ENCODE data around the gene LRRTM1. TPM values are rescaled to one million over a fixed set of nuclear protein-coding genes. Genes with fewer than 3 reads are reported as not detected.

Gene LRRTM1
- total RNA-seq, 1 experiment from 2014 or later = not detected

DNA sequence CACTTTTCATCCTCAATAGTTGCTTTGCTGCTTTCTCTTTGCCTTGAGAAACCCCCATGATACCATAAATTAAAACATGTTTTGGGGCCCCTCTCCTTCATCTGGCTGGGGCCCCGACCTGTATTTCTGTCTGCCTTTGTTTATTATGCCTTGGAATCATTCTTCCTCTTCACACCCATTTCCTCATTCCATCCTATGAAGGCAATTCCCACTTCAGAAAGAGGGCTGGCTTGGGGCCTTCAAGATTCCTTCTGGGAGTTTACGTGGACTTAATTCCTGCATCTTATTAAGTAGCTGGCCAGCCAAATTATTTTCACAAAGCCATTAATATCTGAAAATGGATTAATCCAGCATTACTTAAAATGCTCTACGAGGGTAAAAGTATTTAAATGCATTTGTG, 6.8 kb upstream of the LRRTM1 start:
- no peak for DNase-seq
- Histone ChIP-seq H3F3A (ENCODE audit: insufficient read depth, low read depth) (no peaks in the 10 kb centered on the region), H3K4me3 (no peak overlapping the region), H3K27ac (no peak overlapping the region), H3K79me2 (ENCODE audit: low read depth) (no peaks in the 10 kb centered on the region), H3K9me2 (ENCODE audit: insufficient read depth) (no peaks in the 10 kb centered on the region), H3K4me2 (no peak overlapping the region), H3K4me1 (replicated peaks; ENCODE audit: insufficient read depth) (no peaks in the 10 kb centered on the region), H2AFZ (no peak overlapping the region), H3K9me3 (ENCODE audit: insufficient read depth, low read depth) (no peaks in the 10 kb centered on the region), H3K36me3 (ENCODE audit: low read depth) (no peaks in the 10 kb centered on the region), H4K20me1 (ENCODE audit: insufficient read depth) (no peaks in the 10 kb centered on the region), H3K27me3 (ENCODE audit: insufficient read depth, low read depth) (no peaks in the 10 kb centered on the region)
- ChIA-PET CTCF (no interaction called here), POLR2A (ENCODE audit: unreplicated experiment) (no interaction called here)
- intact Hi-C loops (cut with micrococcal nuclease; ENCODE audit: unreplicated experiment) = no loop called here
- TF ChIP-seq, protein P1, sequence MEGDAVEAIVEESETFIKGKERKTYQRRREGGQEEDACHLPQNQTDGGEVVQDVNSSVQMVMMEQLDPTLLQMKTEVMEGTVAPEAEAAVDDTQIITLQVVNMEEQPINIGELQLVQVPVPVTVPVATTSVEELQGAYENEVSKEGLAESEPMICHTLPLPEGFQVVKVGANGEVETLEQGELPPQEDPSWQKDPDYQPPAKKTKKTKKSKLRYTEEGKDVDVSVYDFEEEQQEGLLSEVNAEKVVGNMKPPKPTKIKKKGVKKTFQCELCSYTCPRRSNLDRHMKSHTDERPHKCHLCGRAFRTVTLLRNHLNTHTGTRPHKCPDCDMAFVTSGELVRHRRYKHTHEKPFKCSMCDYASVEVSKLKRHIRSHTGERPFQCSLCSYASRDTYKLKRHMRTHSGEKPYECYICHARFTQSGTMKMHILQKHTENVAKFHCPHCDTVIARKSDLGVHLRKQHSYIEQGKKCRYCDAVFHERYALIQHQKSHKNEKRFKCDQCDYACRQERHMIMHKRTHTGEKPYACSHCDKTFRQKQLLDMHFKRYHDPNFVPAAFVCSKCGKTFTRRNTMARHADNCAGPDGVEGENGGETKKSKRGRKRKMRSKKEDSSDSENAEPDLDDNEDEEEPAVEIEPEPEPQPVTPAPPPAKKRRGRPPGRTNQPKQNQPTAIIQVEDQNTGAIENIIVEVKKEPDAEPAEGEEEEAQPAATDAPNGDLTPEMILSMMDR (conservative IDR thresholded peaks at IDR 0.05) = no peak
- TF ChIP-seq EZH2 (IDR thresholded peaks at IDR 0.05; ENCODE audit: low read depth) = no peak
- BruUV-seq (replicated peaks) = no TSS peak

DNA sequence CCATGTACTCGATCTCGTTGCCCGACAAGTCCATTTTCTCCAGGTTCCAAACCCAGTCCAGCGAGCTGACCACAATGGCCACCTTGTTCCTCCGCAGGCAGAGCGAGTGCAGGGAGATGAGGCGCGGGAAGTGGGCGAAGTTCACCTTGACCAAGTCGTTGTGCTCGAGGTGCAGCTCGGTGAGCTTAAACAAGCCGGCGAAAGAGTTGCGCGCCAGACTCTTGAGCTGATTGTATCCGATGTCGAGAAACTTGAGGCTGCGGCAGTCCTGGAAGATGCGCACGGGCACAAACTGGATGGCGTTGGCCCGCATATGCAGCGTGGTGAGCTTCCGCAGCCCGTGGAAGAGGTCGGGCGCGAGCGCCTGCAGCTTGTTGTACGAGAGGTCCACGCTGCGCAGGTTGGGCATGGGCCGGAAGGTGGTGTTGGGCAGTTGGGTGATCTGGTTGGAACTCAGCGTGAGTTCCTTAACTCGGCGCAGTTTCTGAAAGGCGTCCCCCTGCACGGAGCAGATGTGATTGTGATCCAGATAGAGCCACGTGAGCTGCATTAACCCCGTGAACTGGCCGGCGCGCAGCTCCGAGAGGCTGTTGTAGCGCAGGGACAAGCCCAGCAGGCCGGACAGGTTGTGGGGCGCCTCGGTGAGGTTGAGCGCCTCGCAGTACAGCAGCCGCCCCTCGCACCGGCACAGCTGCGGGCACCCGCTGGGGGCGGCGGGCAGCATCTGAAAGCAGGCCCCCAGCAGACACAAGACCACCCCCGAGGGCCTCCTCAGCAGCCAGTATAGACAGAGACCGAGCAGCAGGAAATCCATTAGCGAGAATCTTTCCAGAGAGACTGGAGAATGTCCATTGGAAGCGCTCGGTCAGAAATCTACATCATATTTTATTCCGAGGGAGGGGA, 1.3 kb downstream of the LRRTM1 start:
- no peak overlapping the region for H3K27ac ChIP-seq

DNA sequence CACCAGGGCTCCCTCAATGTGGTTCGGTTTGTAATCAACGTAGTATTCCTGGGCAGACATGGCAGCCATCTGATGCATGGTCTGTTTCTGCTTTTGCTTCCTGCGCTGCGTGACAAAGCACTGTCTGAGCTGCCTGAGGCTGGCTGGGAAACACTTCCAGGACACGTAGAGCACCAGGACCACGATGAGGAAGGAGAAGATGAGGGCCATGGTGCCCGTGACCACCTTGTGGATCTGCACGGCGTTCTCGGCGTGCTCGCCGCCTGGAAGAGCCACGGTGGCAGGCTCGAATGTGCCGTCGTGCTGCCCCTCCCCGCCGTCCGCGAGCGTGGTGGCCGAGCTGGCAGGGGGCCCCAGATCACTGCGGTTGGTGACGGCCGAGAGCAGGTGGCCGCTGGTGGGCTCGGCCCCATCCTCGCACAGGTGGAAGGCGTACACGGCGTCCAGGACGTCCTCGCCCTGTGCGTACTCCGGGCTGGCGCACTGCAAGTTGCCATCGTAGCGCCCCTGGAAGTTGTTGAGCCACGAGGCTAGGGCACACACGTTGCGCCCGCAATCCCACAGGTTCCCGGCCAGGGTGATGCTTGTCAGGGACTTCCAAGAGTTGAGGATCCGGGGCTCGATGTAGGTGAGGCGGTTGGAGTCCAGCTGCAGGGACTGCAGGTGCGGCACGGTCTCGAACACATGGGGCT, 2.1 kb downstream of the LRRTM1 start:
- intact Hi-C loops (cut with micrococcal nuclease; ENCODE audit: unreplicated experiment) = no loop called here
- Histone ChIP-seq H3K79me2 (ENCODE audit: low read depth) (no peaks in the 10 kb centered on the region), H3F3A (ENCODE audit: insufficient read depth, low read depth) (no peaks in the 10 kb centered on the region), H3K9me3 (ENCODE audit: insufficient read depth, low read depth) (no peaks in the 10 kb centered on the region), H2AFZ (no peak overlapping the region), H3K4me1 (replicated peaks; ENCODE audit: insufficient read depth) (no peaks in the 10 kb centered on the region), H3K36me3 (ENCODE audit: low read depth) (no peaks in the 10 kb centered on the region), H4K20me1 (ENCODE audit: insufficient read depth) (no peaks in the 10 kb centered on the region), H3K27me3 (ENCODE audit: insufficient read depth, low read depth) (peaks cover 7% of the 10 kb centered on the region), H3K4me3 (no peak overlapping the region), H3K27ac (no peak overlapping the region), H3K9me2 (ENCODE audit: insufficient read depth) (no peaks in the 10 kb centered on the region), H3K4me2 (no peak overlapping the region)
- DNase-seq = no peak
- TF ChIP-seq EZH2 (IDR thresholded peaks at IDR 0.05; ENCODE audit: low read depth) = no peak
- TF ChIP-seq, protein P1 (conservative IDR thresholded peaks at IDR 0.05) = no peak
- ChIA-PET CTCF (no interaction called here), POLR2A (ENCODE audit: unreplicated experiment) (no interaction called here)
- no TSS peak for BruUV-seq (replicated peaks)

More for the DNA sequence above, 1.3 kb downstream of the LRRTM1 start:
- no peak overlapping the region for H2AFZ ChIP-seq
- no peak overlapping the region for H3K4me3 ChIP-seq
- H3F3A ChIP-seq (ENCODE audit: insufficient read depth, low read depth) = no peaks in the 10 kb centered on the region
- H3K36me3 ChIP-seq (ENCODE audit: low read depth) = no peaks in the 10 kb centered on the region
- intact Hi-C loops (cut with micrococcal nuclease; ENCODE audit: unreplicated experiment) = no loop called here
- H3K27me3 ChIP-seq (ENCODE audit: insufficient read depth, low read depth) = peaks cover 7% of the 10 kb centered on the region
- no peaks in the 10 kb centered on the region for H3K9me3 ChIP-seq (ENCODE audit: insufficient read depth, low read depth)
- no peaks in the 10 kb centered on the region for H3K4me1 ChIP-seq (replicated peaks; ENCODE audit: insufficient read depth)
- CTCF ChIA-PET = no interaction called here
- H3K4me2 ChIP-seq = no peak overlapping the region
- no peaks in the 10 kb centered on the region for H3K9me2 ChIP-seq (ENCODE audit: insufficient read depth)
- H4K20me1 ChIP-seq (ENCODE audit: insufficient read depth) = no peaks in the 10 kb centered on the region
- POLR2A ChIA-PET (ENCODE audit: unreplicated experiment) = no interaction called here
- BruUV-seq (replicated peaks) = no TSS peak
- H3K79me2 ChIP-seq (ENCODE audit: low read depth) = no peaks in the 10 kb centered on the region
- DNase-seq = no peak
- TF ChIP-seq, protein P1 (conservative IDR thresholded peaks at IDR 0.05) = no peak
- no peak for TF ChIP-seq EZH2 (IDR thresholded peaks at IDR 0.05; ENCODE audit: low read depth)

All from PC-9 (cell line).